Kidney (tissue), 14 donors: ENCODE results near the gene MVB12A. TPM values are rescaled to one million over a fixed set of nuclear protein-coding genes. Genes with fewer than 3 reads are reported as not detected.

Experiments
- DNase-seq, 5 donors: peaks; one replicate each; pipeline ENCODE4 v3.0.0-alpha.2; 2013 to 2020
- FAIRE-seq: peaks from 2 replicates; lab custom pipeline; 2012; peaks lifted over from hg19 to GRCh38; lab: Jason Lieb, UNC
- H3K27ac ChIP-seq, 2 donors: one replicate each; pipeline ENCODE4 v1.7.0; 2013; ENCODE audit warnings: low read depth in 2 of 2, low read length in 2 of 2, inconsistent platforms in 1 of 2
- H3K27me3 ChIP-seq: one replicate; pipeline ENCODE4 v1.7.1; 2013; ENCODE audit warnings: low read length, inconsistent platforms; ENCODE audit not compliant: control insufficient read depth, insufficient read depth
- H3K36me3 ChIP-seq, 3 donors: one replicate each; pipeline versions ENCODE4 v1.7.0 to v1.7.1; 2013; ENCODE audit warnings: low read length in 3 of 3, control low read depth in 1 of 3, inconsistent platforms in 1 of 3; ENCODE audit not compliant: insufficient read depth in 3 of 3, control insufficient read depth in 2 of 3
- H3K4me1 ChIP-seq, 3 donors: one replicate each; pipeline versions ENCODE4 v1.7.0 to v1.7.1; 2013; ENCODE audit warnings: low read length in 3 of 3, inconsistent platforms in 1 of 3, low read depth in 1 of 3; ENCODE audit not compliant: control insufficient read depth in 2 of 3, insufficient read depth in 2 of 3
- H3K4me3 ChIP-seq, 3 donors: one replicate each; pipeline versions ENCODE4 v1.7.0 to v1.8.1; 2013; ENCODE audit warnings: low read length in 3 of 3, control low read depth in 1 of 3, inconsistent platforms in 1 of 3
- H3K9ac ChIP-seq, 3 donors: one replicate each; pipeline versions ENCODE4 v1.7.0 to v1.7.1; 2013; ENCODE audit warnings: low read length in 3 of 3, control low read depth in 1 of 3, inconsistent platforms in 1 of 3
- H3K9me3 ChIP-seq, 3 donors: one replicate each; pipeline versions ENCODE4 v1.7.0 to v1.7.1; 2013; ENCODE audit warnings: low read length in 3 of 3, control low read depth in 1 of 3, inconsistent platforms in 1 of 3; ENCODE audit not compliant: control insufficient read depth in 2 of 3, insufficient read depth in 1 of 3
- CTCF ChIP-seq: IDR thresholded peaks from 3 replicates; pipeline ENCODE4 v1.5.1; 2012; ENCODE audit warnings: mild to moderate bottlenecking, moderate library complexity, borderline replicate concordance; ENCODE audit not compliant: insufficient read depth; ENCODE audit errors: extremely low read depth
- intact Hi-C: fragments of 100-400 bp; cut with DNase I; formaldehyde crosslinking; loops from one replicate; pipeline ENCODE4 v1.11.1; 2022
- polyA plus RNA-seq: library from polyadenylated mRNA; stranded (reverse); fragments of 350-450 nt; fragmentation: Illumina TruSeq; extraction: RNeasy Lipid Tissue Mini Kit (QIAGEN cat#74804); gene quantifications from one replicate; pipeline ENCODE4 v1.2.3, GENCODE V29; 2014; ENCODE audit warnings: low read depth, low replicate concordance; ENCODE audit not compliant: insufficient read depth
- total RNA-seq: library from RNA; stranded (reverse); fragmentation: NEBNext Ultra II Directional; extraction: Animal tissue kit (Norgen Biotek cat#: 25700); gene quantifications from one replicate; pipeline ENCODE4 v1.2.1, GENCODE V29; 2021
- donor health status: control.
- donor health status: control.
- donor health status: control.
- donor health status: control.
- donor health status: control.
- donor health status: DM: yes; HTN: yes; CAD: no.
- donor health status: Normal renal cell carcinoma (clear cell type).

Gene MVB12A
- total and polyA plus RNA-seq, 2 donors from 2014 or later = 57.6 to 88.3 TPM

GRCh38 chr19:17441241-17442021, 21.6 kb downstream of the MVB12A start:
- Histone ChIP-seq H3K4me1 (no peaks in the 10 kb centered on the region), H3K9ac (no peak overlapping the region), H3K27me3 (no peaks in the 10 kb centered on the region), H3K9me3 (no peaks in the 10 kb centered on the region), H3K36me3 (no peaks in the 10 kb centered on the region), H3K27ac (no peak overlapping the region), H3K4me3 (no peak overlapping the region)
- intact Hi-C loops = no loop called here
- peak; percentile 54 for TF ChIP-seq CTCF
- DNase-seq (peak in 1 of 5 donors; percentile 50), FAIRE-seq (no peak)

GRCh38 chr19:17445526-17446165, 25.8 kb downstream of the MVB12A start:
- Histone ChIP-seq H3K9me3 (no peaks in the 10 kb centered on the region), H3K9ac (no peak overlapping the region), H3K36me3 (no peaks in the 10 kb centered on the region), H3K4me3 (no peak overlapping the region), H3K27me3 (no peaks in the 10 kb centered on the region), H3K27ac (no peak overlapping the region), H3K4me1 (no peaks in the 10 kb centered on the region)
- intact Hi-C loops = no loop called here
- no peak for TF ChIP-seq CTCF
- DNase-seq (no peak), FAIRE-seq (no peak)

GRCh38 chr19:17447704-17448130, 27.9 kb downstream of the MVB12A start:
- TF ChIP-seq CTCF = no peak
- peak overlapping the region in 1 of 3 donors; percentile 26 for H3K4me3 ChIP-seq
- DNase-seq (no peak), FAIRE-seq (no peak)
- no peaks in the 10 kb centered on the region for H3K27me3 ChIP-seq
- H3K36me3 ChIP-seq = no peaks in the 10 kb centered on the region
- H3K9me3 ChIP-seq = no peaks in the 10 kb centered on the region
- H3K4me1 ChIP-seq = no peaks in the 10 kb centered on the region
- no peak overlapping the region for H3K27ac ChIP-seq
- intact Hi-C loops = no loop called here
- no peak overlapping the region for H3K9ac ChIP-seq
